ENCODE results near the gene FTHL17. TPM values are rescaled to one million over a fixed set of nuclear protein-coding genes. Genes with fewer than 3 reads are reported as not detected.

Gene FTHL17
- total RNA-seq, 1 donor, result not detected

- no peak overlapping the region for H3K4me3 ChIP-seq (ENCODE audit: low read depth, low read length)
- no peak for DNase-seq (ENCODE audit: low read depth)
- TF ChIP-seq, protein P1, sequence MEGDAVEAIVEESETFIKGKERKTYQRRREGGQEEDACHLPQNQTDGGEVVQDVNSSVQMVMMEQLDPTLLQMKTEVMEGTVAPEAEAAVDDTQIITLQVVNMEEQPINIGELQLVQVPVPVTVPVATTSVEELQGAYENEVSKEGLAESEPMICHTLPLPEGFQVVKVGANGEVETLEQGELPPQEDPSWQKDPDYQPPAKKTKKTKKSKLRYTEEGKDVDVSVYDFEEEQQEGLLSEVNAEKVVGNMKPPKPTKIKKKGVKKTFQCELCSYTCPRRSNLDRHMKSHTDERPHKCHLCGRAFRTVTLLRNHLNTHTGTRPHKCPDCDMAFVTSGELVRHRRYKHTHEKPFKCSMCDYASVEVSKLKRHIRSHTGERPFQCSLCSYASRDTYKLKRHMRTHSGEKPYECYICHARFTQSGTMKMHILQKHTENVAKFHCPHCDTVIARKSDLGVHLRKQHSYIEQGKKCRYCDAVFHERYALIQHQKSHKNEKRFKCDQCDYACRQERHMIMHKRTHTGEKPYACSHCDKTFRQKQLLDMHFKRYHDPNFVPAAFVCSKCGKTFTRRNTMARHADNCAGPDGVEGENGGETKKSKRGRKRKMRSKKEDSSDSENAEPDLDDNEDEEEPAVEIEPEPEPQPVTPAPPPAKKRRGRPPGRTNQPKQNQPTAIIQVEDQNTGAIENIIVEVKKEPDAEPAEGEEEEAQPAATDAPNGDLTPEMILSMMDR (IDR thresholded peaks at IDR 0.05; ENCODE audit: insufficient read depth, low read length), result no peak
These were observed 27.8 kb upstream of the FTHL17 start for GRCh38 chrX:31099536-31100090.

DNA sequence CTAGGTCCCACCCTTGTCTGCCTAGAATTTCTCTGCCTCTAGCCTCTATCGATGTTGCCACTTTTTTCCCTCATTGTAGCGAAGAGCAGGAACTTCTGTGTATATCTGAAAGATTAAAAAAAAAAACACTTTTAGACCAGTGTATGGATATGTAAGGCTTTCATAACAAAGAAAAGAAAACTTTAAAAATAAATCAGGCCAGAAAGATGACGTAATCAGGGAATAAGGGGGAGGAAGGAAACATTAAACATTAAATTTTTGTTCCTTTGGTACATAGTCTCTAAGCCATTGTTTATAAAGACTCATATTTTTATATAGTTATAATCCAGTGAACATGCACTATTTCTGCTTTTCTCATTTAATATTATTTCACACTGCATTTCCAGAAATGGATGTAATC lies 26.2 kb upstream of the FTHL17 start:
- TF ChIP-seq, protein P1 (IDR thresholded peaks at IDR 0.05; ENCODE audit: insufficient read depth, low read length), result no peak
- DNase-seq (ENCODE audit: low read depth), result no peak
- H3K4me3 ChIP-seq (ENCODE audit: low read depth, low read length), result no peak overlapping the region

DNA sequence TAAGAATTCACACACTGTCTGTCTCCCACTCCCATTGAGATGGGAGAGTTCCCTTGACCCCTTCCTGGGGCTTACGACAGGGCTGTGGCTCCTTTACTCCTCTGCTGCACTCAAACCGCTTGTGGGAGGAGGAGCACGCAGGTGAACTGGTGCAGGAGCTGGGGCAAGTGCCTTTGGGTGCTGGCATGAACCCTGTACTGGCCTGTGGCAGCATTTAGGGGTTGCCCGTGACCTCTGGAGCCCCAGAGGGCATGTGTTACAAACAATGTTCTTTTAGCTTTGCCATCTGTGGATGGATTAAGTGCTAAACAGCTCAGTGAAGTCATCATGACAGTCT lies 21.8 kb upstream of the FTHL17 start:
- TF ChIP-seq, protein P1 (IDR thresholded peaks at IDR 0.05; ENCODE audit: insufficient read depth, low read length), result no peak
- DNase-seq (ENCODE audit: low read depth), result no peak
- no peak overlapping the region for H3K4me3 ChIP-seq (ENCODE audit: low read depth, low read length)

DNA sequence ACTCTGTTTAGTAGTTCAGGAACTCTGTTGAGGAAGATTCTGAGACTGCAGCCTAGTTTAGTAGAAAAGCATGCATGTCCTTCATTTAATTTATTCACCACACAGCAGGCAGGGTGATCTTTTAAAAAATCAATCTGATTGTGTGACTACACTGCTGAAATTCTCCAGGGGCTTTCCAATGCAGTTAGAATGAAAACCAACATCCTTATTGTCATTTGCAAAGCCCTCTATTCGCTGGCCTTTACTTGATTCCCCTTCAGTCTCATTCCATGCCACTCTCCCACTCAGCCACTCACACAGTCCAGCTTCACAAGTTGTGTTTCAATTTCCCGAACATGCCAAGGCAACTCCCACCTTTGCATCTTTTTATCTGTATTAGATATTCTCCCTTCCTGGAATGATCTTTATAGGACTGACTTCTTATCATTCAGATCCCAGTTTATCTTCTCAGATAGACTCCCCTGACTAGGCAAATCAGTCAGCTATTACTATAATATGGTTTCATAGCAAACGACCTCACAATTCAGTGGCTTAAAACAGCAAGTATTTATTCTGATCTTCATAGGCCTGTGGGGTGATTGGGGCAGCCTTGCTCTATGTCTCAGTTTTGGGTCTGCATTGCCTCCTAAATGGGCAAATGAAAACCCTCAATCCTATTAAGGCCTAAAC lies 21.3 kb upstream of the FTHL17 start:
- TF ChIP-seq, protein P1 (IDR thresholded peaks at IDR 0.05; ENCODE audit: insufficient read depth, low read length), result no peak
- DNase-seq (ENCODE audit: low read depth), result no peak
- no peak overlapping the region for H3K4me3 ChIP-seq (ENCODE audit: low read depth, low read length)

GRCh38 chrX:31092476-31092875 lies 20.6 kb upstream of the FTHL17 start:
- H3K4me3 ChIP-seq (ENCODE audit: low read depth, low read length), result no peak overlapping the region
- DNase-seq (ENCODE audit: low read depth), result no peak
- TF ChIP-seq, protein P1 (IDR thresholded peaks at IDR 0.05; ENCODE audit: insufficient read depth, low read length), result no peak

GRCh38 chrX:31091819-31092218 lies 20.0 kb upstream of the FTHL17 start:
- DNase-seq (ENCODE audit: low read depth), result no peak
- no peak overlapping the region for H3K4me3 ChIP-seq (ENCODE audit: low read depth, low read length)
- TF ChIP-seq, protein P1 (IDR thresholded peaks at IDR 0.05; ENCODE audit: insufficient read depth, low read length), result no peak

DNA sequence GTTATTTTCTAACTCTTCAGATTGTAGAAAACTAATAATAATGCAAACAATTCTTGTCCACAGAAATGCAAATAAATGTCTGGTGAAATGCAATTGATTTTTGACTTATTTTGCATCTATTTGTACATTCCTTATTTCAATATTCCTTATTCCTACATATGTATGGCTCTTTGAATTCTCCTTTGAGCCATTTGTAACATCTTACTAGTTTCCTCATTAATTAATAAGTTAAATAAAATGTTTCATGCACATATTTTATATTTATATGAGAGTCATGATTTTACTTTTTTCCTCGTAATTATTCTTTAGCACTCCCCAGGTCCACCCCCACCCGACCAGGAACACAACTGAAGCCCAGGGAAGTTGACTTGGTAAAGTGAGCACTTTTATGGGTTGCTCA lies 2.7 kb upstream of the FTHL17 start:
- TF ChIP-seq, protein P1 (IDR thresholded peaks at IDR 0.05; ENCODE audit: insufficient read depth, low read length), result no peak
- H3K4me3 ChIP-seq (ENCODE audit: low read depth, low read length), result no peak overlapping the region
- DNase-seq (ENCODE audit: low read depth), result no peak
